ENCODE measurements around the gene RNF40.
A peak's percentile ranks its signal among the peaks of the same experiment; 100 is the strongest.

The RNF40 gene

DNA sequence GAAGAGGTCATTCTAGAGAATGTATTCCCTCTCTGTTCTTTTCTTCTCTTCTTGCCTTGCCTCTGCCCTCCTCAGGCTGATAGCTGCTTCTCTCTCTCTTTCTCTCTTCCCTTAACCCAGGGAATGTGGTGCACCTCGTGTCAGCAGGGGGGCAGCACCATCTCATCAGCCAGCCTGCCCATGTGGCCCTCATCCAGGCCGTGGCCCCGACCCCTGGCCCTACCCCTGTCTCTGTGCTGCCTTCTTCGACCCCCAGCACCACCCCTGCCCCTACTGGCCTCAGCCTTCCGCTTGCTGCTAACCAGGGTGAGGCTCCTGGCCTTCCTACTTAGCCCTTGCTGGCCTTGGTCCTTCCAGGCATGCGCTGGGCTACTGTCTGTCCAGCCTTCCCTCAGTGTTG is 39.7 kb upstream of the RNF40 start:
- TF ChIP-seq, protein P1, sequence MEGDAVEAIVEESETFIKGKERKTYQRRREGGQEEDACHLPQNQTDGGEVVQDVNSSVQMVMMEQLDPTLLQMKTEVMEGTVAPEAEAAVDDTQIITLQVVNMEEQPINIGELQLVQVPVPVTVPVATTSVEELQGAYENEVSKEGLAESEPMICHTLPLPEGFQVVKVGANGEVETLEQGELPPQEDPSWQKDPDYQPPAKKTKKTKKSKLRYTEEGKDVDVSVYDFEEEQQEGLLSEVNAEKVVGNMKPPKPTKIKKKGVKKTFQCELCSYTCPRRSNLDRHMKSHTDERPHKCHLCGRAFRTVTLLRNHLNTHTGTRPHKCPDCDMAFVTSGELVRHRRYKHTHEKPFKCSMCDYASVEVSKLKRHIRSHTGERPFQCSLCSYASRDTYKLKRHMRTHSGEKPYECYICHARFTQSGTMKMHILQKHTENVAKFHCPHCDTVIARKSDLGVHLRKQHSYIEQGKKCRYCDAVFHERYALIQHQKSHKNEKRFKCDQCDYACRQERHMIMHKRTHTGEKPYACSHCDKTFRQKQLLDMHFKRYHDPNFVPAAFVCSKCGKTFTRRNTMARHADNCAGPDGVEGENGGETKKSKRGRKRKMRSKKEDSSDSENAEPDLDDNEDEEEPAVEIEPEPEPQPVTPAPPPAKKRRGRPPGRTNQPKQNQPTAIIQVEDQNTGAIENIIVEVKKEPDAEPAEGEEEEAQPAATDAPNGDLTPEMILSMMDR (conservative IDR thresholded peaks at IDR 0.05; ENCODE audit: low read length) = no peak
- DNase-seq (ENCODE audit: low read depth) = no peak
- H3K4me3 ChIP-seq (ENCODE audit: low read length) = no peak overlapping the region

DNA sequence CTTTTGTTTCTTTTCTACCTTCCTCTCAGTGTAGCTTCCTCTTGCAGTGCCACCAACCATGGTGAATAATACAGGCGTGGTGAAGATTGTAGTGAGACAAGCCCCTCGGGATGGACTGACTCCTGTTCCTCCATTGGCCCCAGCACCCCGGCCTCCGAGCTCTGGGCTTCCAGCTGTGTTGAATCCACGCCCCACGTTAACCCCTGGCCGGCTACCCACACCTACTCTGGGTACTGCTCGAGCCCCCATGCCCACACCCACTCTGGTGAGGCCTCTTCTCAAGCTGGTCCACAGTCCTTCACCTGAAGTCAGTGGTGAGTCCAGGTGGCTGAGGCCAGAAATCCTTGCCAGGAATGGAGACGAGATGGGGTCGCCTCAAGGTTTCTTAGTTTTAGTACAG is 39.2 kb upstream of the RNF40 start:
- TF ChIP-seq, protein P1 (conservative IDR thresholded peaks at IDR 0.05; ENCODE audit: low read length) = no peak
- no peak for DNase-seq (ENCODE audit: low read depth)
- H3K4me3 ChIP-seq (ENCODE audit: low read length) = no peak overlapping the region

DNA sequence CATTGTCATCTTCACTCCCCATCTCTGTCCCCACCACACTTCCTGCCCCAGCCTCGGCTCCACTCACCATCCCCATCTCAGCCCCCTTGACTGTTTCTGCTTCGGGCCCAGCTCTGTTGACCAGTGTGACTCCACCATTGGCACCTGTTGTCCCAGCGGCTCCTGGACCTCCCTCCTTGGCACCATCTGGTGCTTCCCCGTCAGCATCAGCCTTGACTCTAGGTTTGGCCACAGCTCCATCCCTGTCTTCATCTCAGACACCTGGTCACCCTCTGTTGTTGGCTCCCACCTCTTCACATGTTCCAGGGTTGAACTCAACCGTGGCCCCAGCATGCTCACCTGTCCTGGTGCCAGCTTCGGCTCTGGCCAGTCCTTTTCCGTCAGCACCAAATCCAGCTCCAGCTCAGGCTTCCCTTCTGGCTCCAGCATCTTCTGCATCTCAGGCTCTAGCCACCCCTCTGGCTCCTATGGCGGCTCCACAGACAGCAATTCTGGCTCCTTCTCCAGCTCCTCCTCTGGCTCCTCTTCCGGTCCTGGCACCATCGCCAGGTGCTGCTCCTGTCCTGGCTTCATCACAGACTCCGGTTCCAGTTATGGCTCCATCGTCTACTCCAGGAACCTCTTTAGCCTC is 38.3 kb upstream of the RNF40 start:
- H3K4me3 ChIP-seq (ENCODE audit: low read length) = no peak overlapping the region
- TF ChIP-seq, protein P1 (conservative IDR thresholded peaks at IDR 0.05; ENCODE audit: low read length) = no peak
- DNase-seq (ENCODE audit: low read depth) = no peak

DNA sequence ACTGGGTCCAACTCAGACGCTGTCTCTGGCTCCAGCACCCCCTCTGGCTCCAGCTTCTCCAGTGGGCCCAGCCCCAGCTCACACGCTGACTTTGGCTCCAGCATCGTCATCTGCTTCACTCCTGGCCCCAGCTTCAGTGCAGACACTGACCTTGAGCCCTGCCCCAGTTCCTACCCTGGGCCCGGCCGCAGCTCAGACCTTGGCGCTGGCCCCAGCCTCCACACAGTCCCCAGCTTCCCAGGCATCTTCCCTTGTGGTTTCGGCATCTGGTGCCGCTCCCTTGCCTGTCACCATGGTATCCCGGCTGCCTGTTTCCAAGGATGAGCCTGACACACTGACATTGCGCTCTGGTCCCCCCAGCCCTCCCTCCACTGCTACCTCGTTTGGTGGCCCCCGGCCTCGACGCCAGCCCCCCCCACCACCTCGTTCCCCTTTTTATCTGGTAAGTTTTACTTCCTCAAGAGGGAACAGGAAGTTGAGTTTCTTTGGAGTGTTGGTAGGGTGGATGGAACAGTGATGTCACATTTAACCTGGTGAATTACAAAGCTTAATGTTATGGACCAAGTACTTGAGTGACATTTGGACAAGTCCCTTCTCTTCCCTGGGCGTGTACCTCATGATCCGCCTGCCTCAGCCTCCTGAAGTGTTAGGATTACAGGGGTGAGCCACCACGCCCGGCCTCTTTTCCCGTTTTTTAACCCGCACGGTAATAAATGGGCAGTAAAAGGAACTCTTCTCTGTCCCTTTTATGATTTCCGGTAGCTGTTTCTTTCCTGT is 37.3 kb upstream of the RNF40 start:
- TF ChIP-seq, protein P1 (conservative IDR thresholded peaks at IDR 0.05; ENCODE audit: low read length) = no peak

DNA sequence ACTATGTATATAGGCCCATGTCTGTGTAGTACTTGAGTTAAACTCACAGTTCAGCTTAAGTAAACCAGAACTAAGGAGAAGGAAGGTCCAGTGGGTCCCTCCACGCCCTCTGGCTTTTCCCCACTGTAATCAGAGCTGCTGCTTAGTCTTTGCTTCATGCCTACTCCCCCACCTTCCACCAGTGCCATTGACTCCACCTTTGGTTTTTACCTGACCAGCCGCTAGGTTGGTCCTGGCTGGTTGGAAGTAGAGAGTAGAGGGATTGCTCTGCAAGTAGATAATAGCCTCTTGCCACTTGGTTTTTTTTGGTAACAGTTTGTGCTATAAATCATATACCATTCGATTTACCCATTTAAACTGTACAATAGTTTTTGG is 36.7 kb upstream of the RNF40 start:
- TF ChIP-seq, protein P1 (conservative IDR thresholded peaks at IDR 0.05; ENCODE audit: low read length) = no peak
- H3K4me3 ChIP-seq (ENCODE audit: low read length) = no peak overlapping the region
- DNase-seq (ENCODE audit: low read depth) = no peak

More for the DNA sequence above, 37.3 kb upstream of the RNF40 start:
- H3K4me3 ChIP-seq (ENCODE audit: low read length) = no peak overlapping the region
- peak; percentile 50 for DNase-seq (ENCODE audit: low read depth)

DNA sequence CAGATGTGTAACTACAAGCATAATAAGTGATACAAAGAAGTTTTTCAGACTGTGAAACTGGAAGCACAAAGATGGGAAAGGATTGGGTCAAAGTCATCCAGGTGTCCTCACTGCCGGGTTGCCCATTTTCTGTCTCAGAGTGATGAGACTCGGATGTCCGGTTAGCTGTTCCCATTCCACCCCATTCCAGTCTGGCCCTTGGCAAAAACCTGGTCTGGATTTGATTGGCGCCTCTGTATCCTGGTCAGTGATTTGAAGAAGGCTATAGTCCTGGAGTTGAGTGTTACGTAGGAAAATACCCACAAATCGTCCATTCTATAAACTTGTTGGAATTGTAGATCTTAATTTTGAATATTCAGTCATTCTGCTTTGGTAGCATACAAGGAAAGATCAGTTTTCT is 33.8 kb upstream of the RNF40 start:
- no peak for DNase-seq (ENCODE audit: low read depth)
- H3K4me3 ChIP-seq (ENCODE audit: low read length) = no peak overlapping the region
- TF ChIP-seq, protein P1 (conservative IDR thresholded peaks at IDR 0.05; ENCODE audit: low read length) = no peak
